HepG2 (cell line): ENCODE results near the gene RASA1. TPM values are rescaled to one million over a fixed set of nuclear protein-coding genes. Genes with fewer than 3 reads are reported as not detected.

Experiments
- FLYWCH1 ChIP-seq: sonication (generic); formaldehyde crosslinking; IDR thresholded peaks from 2 replicates; pipeline ENCODE4 v1.8.1; 2023; ENCODE audit warnings: mild to moderate bottlenecking, missing genetic modification reagents
- GRHL1 ChIP-seq: sonication (generic); formaldehyde crosslinking; conservative IDR thresholded peaks from 2 replicates; pipeline ENCODE4 v1.8.0; 2022; ENCODE audit warnings: missing genetic modification reagents
- HMG20A ChIP-seq: IDR thresholded peaks from 2 replicates; pipeline ENCODE4 v1.6.1; 2016; ENCODE audit warnings: borderline replicate concordance
- HNF4G ChIP-seq, 2 experiments: sonication (generic) in 1 of 2; formaldehyde crosslinking in 1 of 2; IDR thresholded peaks; 2 replicates each; pipeline versions ENCODE4 v1.4.0 to v1.6.1; 2011 to 2020; ENCODE audit warnings: borderline replicate concordance in 2 of 2, low read depth in 2 of 2, mild to moderate bottlenecking in 2 of 2, low read length in 1 of 2, missing genetic modification reagents in 1 of 2, moderate library complexity in 1 of 2
- KDM4B ChIP-seq: sonication (generic); formaldehyde crosslinking; IDR thresholded peaks from 2 replicates; pipeline ENCODE4 v1.4.0; 2020; ENCODE audit warnings: missing genetic modification reagents
- MAF1 ChIP-seq: sonication (generic); formaldehyde crosslinking; IDR thresholded peaks from 2 replicates; pipeline ENCODE4 v1.5.0; 2020; ENCODE audit warnings: missing genetic modification reagents, borderline replicate concordance
- NFIB ChIP-seq: sonication (generic); formaldehyde crosslinking; IDR thresholded peaks from 2 replicates; pipeline ENCODE4 v1.9.0; 2021; ENCODE audit warnings: missing genetic modification reagents, mild to moderate bottlenecking, borderline replicate concordance
- NKX3-1 ChIP-seq: sonication (generic); formaldehyde crosslinking; IDR thresholded peaks from 2 replicates; pipeline ENCODE4 v1.5.0; 2020; ENCODE audit warnings: missing genetic modification reagents
- PHF20 ChIP-seq: sonication (generic); formaldehyde crosslinking; IDR thresholded peaks from 2 replicates; pipeline ENCODE4 v1.5.0; 2020; ENCODE audit warnings: mild to moderate bottlenecking, missing genetic modification reagents
- REST ChIP-seq, 2 experiments: IDR thresholded peaks; 2 replicates each; pipeline ENCODE4 v1.6.1; 2011 to 2012; ENCODE audit warnings: low read length in 2 of 2, borderline replicate concordance in 1 of 2, low read depth in 1 of 2, mild to moderate bottlenecking in 1 of 2, moderate library complexity in 1 of 2
- SAFB2 ChIP-seq: sonication (generic); formaldehyde crosslinking; IDR thresholded peaks from 2 replicates; pipeline ENCODE4 v1.5.1; 2020; ENCODE audit warnings: missing genetic modification reagents, low read depth, mild to moderate bottlenecking, borderline replicate concordance
- SIN3B ChIP-seq: fragments of 150-350 bp; IDR thresholded peaks from 2 replicates; pipeline ENCODE4 v1.6.1; 2014; ENCODE audit warnings: low read length
- YEATS4 ChIP-seq: sonication (generic); formaldehyde crosslinking; IDR thresholded peaks from 2 replicates; pipeline ENCODE4 v1.4.0; 2020; ENCODE audit warnings: missing genetic modification reagents, borderline replicate concordance
- ZFP1 ChIP-seq: IDR thresholded peaks from 2 replicates; pipeline ENCODE4 v1.6.1; 2016
- ZNF205 ChIP-seq: IDR thresholded peaks from 2 replicates; pipeline ENCODE4 v1.6.1; 2018; ENCODE audit warnings: missing biosample characterization, missing genetic modification reagents
- ZNF317 ChIP-seq: sonication (generic); formaldehyde crosslinking; IDR thresholded peaks from 2 replicates; pipeline ENCODE4 v1.5.0; 2020; ENCODE audit warnings: mild to moderate bottlenecking, missing genetic modification reagents
- ZNF367 ChIP-seq: sonication (generic); formaldehyde crosslinking; IDR thresholded peaks from 2 replicates; pipeline ENCODE4 v1.4.0; 2020; ENCODE audit warnings: missing genetic modification reagents, borderline replicate concordance
- ZSCAN25 ChIP-seq: sonication (generic); formaldehyde crosslinking; IDR thresholded peaks from 2 replicates; pipeline ENCODE4 v1.8.0; 2022; ENCODE audit warnings: mild to moderate bottlenecking, missing genetic modification reagents
- polyA plus RNA-seq, 8 experiments: library from polyadenylated mRNA; depleted of rRNA in 3 of 8; stranded (reverse) in 7 of 8; unstranded in 1 of 8; fragments of >200 nt; fragmentation: Illumina TruSeq in 4 of 8; extraction: Trizol in 4 of 8; gene quantifications; 2 replicates each; pipeline versions ENCODE4 v1.2.1 to v1.2.3, GENCODE V29; 2011 to 2016; ENCODE audit warnings: low read depth in 4 of 8, missing spikeins in 1 of 8, mixed read lengths in 1 of 8; ENCODE audit not compliant: insufficient read depth in 1 of 8
- total RNA-seq, 5 experiments: library from RNA; depleted of rRNA; stranded (reverse); fragments of >200 nt; fragmentation: Illumina TruSeq; extraction: Trizol; gene quantifications; 2 replicates each; pipeline ENCODE4 v1.2.3, GENCODE V29; 2016; ENCODE audit warnings: low read depth in 1 of 5
- TF ChIP-seq, protein P1 (sequence below): IDR thresholded peaks from 2 replicates; pipeline ENCODE4 v1.6.1; 2016
- TF ChIP-seq, protein P2 (sequence below): sonication (generic); formaldehyde crosslinking; IDR thresholded peaks from 2 replicates; pipeline ENCODE4 v1.8.0; 2022; ENCODE audit warnings: missing genetic modification reagents, mild to moderate bottlenecking, moderate library complexity, borderline replicate concordance

The RASA1 gene
- total and polyA plus RNA-seq, 2 of the 13 experiments (the other 11 are each of a cell fraction or from before 2014, with no cell fraction given): 19.5 to 20.5 TPM

DNA sequence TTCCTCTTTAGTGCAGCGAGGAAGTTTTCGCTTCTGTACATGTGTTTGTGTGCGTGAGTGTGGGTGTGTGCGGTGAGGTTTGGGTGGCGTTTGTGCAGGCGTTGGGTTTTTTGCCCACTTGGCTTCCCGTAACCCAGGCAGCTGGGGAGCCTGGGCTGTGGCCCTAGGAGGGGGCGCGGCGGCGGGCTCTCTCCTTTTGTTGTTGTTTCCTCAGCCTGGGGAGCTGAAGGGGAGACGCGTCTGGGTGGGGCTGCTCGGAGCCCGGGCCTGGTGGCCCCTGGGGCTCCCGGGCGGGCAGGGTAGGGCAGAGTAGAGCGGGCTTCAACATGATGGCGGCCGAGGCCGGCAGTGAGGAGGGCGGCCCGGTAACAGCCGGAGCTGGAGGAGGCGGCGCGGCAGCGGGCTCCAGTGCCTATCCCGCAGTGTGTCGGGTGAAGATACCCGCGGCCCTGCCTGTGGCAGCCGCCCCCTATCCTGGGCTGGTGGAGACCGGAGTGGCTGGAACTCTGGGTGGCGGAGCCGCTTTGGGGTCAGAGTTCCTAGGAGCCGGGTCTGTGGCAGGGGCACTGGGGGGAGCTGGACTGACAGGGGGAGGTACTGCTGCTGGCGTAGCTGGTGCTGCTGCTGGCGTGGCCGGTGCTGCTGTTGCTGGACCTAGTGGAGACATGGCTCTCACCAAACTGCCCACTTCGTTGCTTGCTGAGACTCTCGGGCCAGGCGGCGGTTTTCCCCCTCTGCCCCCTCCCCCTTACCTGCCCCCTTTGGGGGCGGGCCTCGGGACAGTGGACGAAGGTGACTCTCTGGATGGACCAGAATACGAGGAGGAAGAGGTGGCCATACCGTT lies 665 bp downstream of the RASA1 start (continued):
- 0 out of 2 replicates have a peak, but pooled peaks have one; percentile 21 for TF ChIP-seq ZNF317
- TF ChIP-seq FLYWCH1 (CRISPR knock-in tag): peak; percentile 57; the same call in 1 of the 2 replicates
- TF ChIP-seq, protein P1, sequence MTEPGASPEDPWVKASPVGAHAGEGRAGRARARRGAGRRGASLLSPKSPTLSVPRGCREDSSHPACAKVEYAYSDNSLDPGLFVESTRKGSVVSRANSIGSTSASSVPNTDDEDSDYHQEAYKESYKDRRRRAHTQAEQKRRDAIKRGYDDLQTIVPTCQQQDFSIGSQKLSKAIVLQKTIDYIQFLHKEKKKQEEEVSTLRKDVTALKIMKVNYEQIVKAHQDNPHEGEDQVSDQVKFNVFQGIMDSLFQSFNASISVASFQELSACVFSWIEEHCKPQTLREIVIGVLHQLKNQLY (CRISPR knock-in tag): no peak
- TF ChIP-seq REST (IDR thresholded peaks at IDR 0.05; ENCODE audit: borderline replicate concordance in 1 of 2, low read depth in 1 of 2, low read length in 2 of 2): no peak; a peak in 1 of 4 replicates
- TF ChIP-seq, protein P2, sequence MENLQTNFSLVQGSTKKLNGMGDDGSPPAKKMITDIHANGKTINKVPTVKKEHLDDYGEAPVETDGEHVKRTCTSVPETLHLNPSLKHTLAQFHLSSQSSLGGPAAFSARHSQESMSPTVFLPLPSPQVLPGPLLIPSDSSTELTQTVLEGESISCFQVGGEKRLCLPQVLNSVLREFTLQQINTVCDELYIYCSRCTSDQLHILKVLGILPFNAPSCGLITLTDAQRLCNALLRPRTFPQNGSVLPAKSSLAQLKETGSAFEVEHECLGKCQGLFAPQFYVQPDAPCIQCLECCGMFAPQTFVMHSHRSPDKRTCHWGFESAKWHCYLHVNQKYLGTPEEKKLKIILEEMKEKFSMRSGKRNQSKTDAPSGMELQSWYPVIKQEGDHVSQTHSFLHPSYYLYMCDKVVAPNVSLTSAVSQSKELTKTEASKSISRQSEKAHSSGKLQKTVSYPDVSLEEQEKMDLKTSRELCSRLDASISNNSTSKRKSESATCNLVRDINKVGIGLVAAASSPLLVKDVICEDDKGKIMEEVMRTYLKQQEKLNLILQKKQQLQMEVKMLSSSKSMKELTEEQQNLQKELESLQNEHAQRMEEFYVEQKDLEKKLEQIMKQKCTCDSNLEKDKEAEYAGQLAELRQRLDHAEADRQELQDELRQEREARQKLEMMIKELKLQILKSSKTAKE (CRISPR knock-in tag): no peak
- no peak for TF ChIP-seq HMG20A (CRISPR knock-in tag)
- no peak for TF ChIP-seq ZFP1 (CRISPR knock-in tag)
- TF ChIP-seq KDM4B (CRISPR knock-in tag): no peak
- TF ChIP-seq ZSCAN25: peak; percentile 91
- TF ChIP-seq MAF1 (CRISPR knock-in tag): 0 out of 2 replicates have a peak, but pooled peaks have one; percentile 39
- no peak; the same call in 1 of the 2 replicates for TF ChIP-seq HNF4G (IDR thresholded peaks at IDR 0.05; ENCODE audit: borderline replicate concordance, low read depth, low read length)
- TF ChIP-seq HNF4G (CRISPR knock-in tag; IDR thresholded peaks at IDR 0.05; ENCODE audit: borderline replicate concordance, low read depth): no peak
- TF ChIP-seq PHF20: no peak; the same call in 1 of the 2 replicates
- no peak for TF ChIP-seq GRHL1
- TF ChIP-seq ZNF367 (CRISPR knock-in tag): no peak
- no peak for TF ChIP-seq SIN3B
- 0 out of 2 replicates have a peak, but pooled peaks have one; percentile 50 for TF ChIP-seq NKX3-1 (CRISPR knock-in tag)
- no peak for TF ChIP-seq NFIB (CRISPR knock-in tag)
- peak; percentile 33; the same call in 1 of the 2 replicates for TF ChIP-seq YEATS4 (CRISPR knock-in tag)
- TF ChIP-seq SAFB2 (CRISPR knock-in tag): no peak
- peak; percentile 100 for TF ChIP-seq ZNF205 (CRISPR knock-in tag)
